GM12892 (cell line): Measurements from ENCODE around the gene ZNF277.

Source experiments
- POLR2A ChIP-seq: IDR thresholded peaks from 2 replicates; pipeline ENCODE4 v1.6.1; 2011; ENCODE audit warnings: low read depth, low read length, control low read depth
- TAF1 ChIP-seq: IDR thresholded peaks from 2 replicates; pipeline ENCODE4 v1.6.1; 2011; ENCODE audit warnings: low read depth, mild to moderate bottlenecking, control low read depth, low read length, borderline replicate concordance

DNA sequence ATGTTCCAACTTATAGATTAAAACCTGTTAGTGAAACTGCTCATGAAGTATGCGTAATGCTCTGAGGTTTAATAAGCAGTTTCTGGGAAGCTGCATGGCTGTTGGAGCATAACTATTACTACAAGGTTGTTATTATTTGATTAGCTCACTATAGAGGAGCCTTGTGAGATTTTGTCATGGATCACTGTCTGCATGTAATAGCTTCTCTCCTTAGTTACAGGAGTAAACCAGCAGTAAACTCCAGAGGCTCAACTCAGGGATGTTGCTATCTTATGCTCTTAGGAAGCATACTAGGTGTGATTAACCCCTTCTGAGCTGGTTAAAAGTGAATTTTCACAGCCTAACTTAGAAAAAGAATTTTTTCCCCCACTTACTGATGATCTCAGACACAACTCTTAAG is 180.1 kb downstream of the ZNF277 start:
- TF ChIP-seq POLR2A (no peak), TAF1 (no peak)
